ENCODE data around the gene MBOAT7. TPM values are rescaled to one million over a fixed set of nuclear protein-coding genes. Genes with fewer than 3 reads are reported as not detected.

MBOAT7 gene
- total and polyA plus RNA-seq, 2 of the 4 experiments (the other 2 are of a cell fraction) = 11.3 to 121 TPM

GRCh38 chr19:54153731-54154326, 35.6 kb downstream of the MBOAT7 start:
- Histone ChIP-seq H3K9me1 (ENCODE audit: insufficient read depth, low read length) (no peaks in the 10 kb centered on the region; the same call in 1 of the 2 replicates), H4K20me1 (ENCODE audit: insufficient read depth, low read length) (peaks cover 7% of the 10 kb centered on the region; the same call in 1 of the 2 replicates), H3K4ac (ENCODE audit: low read depth, low read length) (no peak overlapping the region), H4K8ac (ENCODE audit: low read depth in 2 of 2, low read length in 2 of 2) (no peak overlapping the region), H3K18ac (ENCODE audit: low read depth, low read length) (no peak overlapping the region), H3K27ac (ENCODE audit: insufficient read depth, low read length) (no peak overlapping the region), H3K4me3 (ENCODE audit: insufficient read depth, low read depth, low read length) (no peak overlapping the region), H3K36me3 (ENCODE audit: control insufficient read depth, insufficient read depth, low read length) (peaks cover 70% of the 10 kb centered on the region), H3K9ac (ENCODE audit: low read depth, low read length) (no peak overlapping the region), H3K14ac (replicated peaks; ENCODE audit: low read depth, low read length) (no peak overlapping the region), H3K4me2 (ENCODE audit: low read depth, low read length) (no peak overlapping the region), H2BK120ac (ENCODE audit: low read depth, low read length) (no peak overlapping the region), H4K91ac (ENCODE audit: insufficient read depth, low read depth, low read length) (no peak overlapping the region), H3K56ac (ENCODE audit: extremely low read depth, insufficient read depth, low read length) (no peak overlapping the region), H2BK5ac (ENCODE audit: low read depth, low read length, poor library complexity, severe bottlenecking) (no peak overlapping the region), H2AK5ac (ENCODE audit: low read depth, low read length) (no peak overlapping the region), H2AFZ (replicated peaks; ENCODE audit: low read length, poor library complexity) (no peak overlapping the region), H3K27me3 (ENCODE audit: control insufficient read depth, insufficient read depth, low read length) (no peaks in the 10 kb centered on the region), H2BK15ac (ENCODE audit: low read depth, low read length) (no peak overlapping the region), H3K79me1 (ENCODE audit: low read depth in 1 of 2, low read length in 2 of 2) (peaks cover 7 to 27% of the 10 kb centered on the region in 2 experiments; a peak in 3 of 4 replicates), H3K9me3 (ENCODE audit: control insufficient read depth, insufficient read depth, low read length) (no peaks in the 10 kb centered on the region), H2BK20ac (ENCODE audit: low read depth, low read length) (no peak overlapping the region), H3K4me1 (ENCODE audit: control insufficient read depth, insufficient read depth, low read length) (peaks cover 6% of the 10 kb centered on the region), H4K5ac (ENCODE audit: low read depth, low read length) (no peak overlapping the region), H3K23ac (ENCODE audit: low read depth, low read length) (no peak overlapping the region), H2AK9ac (replicated peaks; ENCODE audit: low read depth, low read length, poor library complexity) (no peak overlapping the region)
- POLR2A ChIA-PET (ENCODE audit: unreplicated experiment) = no interaction called here
- 90% methylated on average over 4 of the region's 10 CpGs; no CpG with 5 or more reads in 1 of the 2 experiments for WGBS, 2 experiments (ENCODE audit: extremely low coverage in 2 of 2, insufficient read length in 1 of 2)
- TF ChIP-seq MXI1 (IDR thresholded peaks at IDR 0.05; ENCODE audit: borderline replicate concordance, low read depth, low read length) = no peak
- no peak for TF ChIP-seq MAZ (IDR thresholded peaks at IDR 0.05; ENCODE audit: borderline replicate concordance, low read depth, low read length)
- no peak for TF ChIP-seq USF2 (IDR thresholded peaks at IDR 0.05; ENCODE audit: low read depth, low read length)
- TF ChIP-seq POLR2A (IDR thresholded peaks at IDR 0.05; ENCODE audit: low read depth, low read length) = no peak; the same call in 1 of the 2 replicates
- TF ChIP-seq BHLHE40 (IDR thresholded peaks at IDR 0.05; ENCODE audit: low read depth, low read length) = no peak
- no peak for TF ChIP-seq RAD21 (IDR thresholded peaks at IDR 0.05; ENCODE audit: low read length)
- no peak for TF ChIP-seq ELK1 (IDR thresholded peaks at IDR 0.05; ENCODE audit: borderline replicate concordance, low read depth, low read length)
- no peak for TF ChIP-seq CHD1 (IDR thresholded peaks at IDR 0.05; ENCODE audit: low read depth, low read length)
- no peak for TF ChIP-seq CTCF (conservative IDR thresholded peaks at IDR 0.05; ENCODE audit: low read depth, low read length)
- TF ChIP-seq CEBPB (IDR thresholded peaks at IDR 0.05; ENCODE audit: low read depth, low read length) = no peak
- TF ChIP-seq NFE2L2 (IDR thresholded peaks at IDR 0.05; ENCODE audit: low read depth, low read length) = no peak
- TF ChIP-seq RFX5 (IDR thresholded peaks at IDR 0.05; ENCODE audit: low read depth, low read length) = no peak
- no peak for TF ChIP-seq FOS (IDR thresholded peaks at IDR 0.05; ENCODE audit: low read depth, low read length)
- TF ChIP-seq SMC3 (IDR thresholded peaks at IDR 0.05; ENCODE audit: low read depth, low read length) = no peak
- TF ChIP-seq RCOR1 (IDR thresholded peaks at IDR 0.05; ENCODE audit: insufficient replicate concordance, low read length) = no peak
- TF ChIP-seq MAFK (IDR thresholded peaks at IDR 0.05; ENCODE audit: low read depth, low read length) = no peak
- intact Hi-C loops (cut with micrococcal nuclease) (no loop called here), in situ Hi-C loops (cut with MboI; ENCODE audit: low sequenced_read_pairs) (no loop called here), dilution Hi-C loops (cut with HindIII; ENCODE audit: low sequenced_read_pairs, unreplicated experiment) (no loop called here)
- CTCF ChIA-PET = no interaction called here
- DNase-seq = no peak
- BruUV-seq (replicated peaks) = no TSS peak
- no peak for ATAC-seq (ENCODE audit: low read depth)

Data from IMR-90 (cell line).